Caco-2 (cell line): ENCODE measurements around the gene RAB43. TPM values are rescaled to one million over a fixed set of nuclear protein-coding genes. Genes with fewer than 3 reads are reported as not detected.
"Not testable (repeated sequence)": the region's sequence is repeated elsewhere in the genome, so short reads cannot be mapped to it uniquely, and the experiment has no call there.

Experiments used
- BruUV-seq: library from RNA; stranded (reverse); fragments of 400-500 nt; replicated peaks from 2 replicates; lab custom pipeline; 2021; lab: Mats Ljungman, UMichigan
- CTCF ChIA-PET: fragments of 300-600 bp; sonication (Branson Sonifier 250); formaldehyde crosslinking; loops from one replicate; lab custom pipeline; 2022; ENCODE audit warnings: antibody characterized with exemption; lab: Charles Lee
- POLR2A ChIA-PET: fragments of 300-600 bp; sonication (Branson Sonifier 250); formaldehyde crosslinking; loops from one replicate; lab custom pipeline; 2022; ENCODE audit warnings: antibody characterized with exemption; lab: Charles Lee
- DNase-seq, 2 experiments: peaks; one replicate each; pipeline versions ENCODE4 v3.0.0 to v3.0.0-alpha.2; 2020 to 2022
- H3K27me3 ChIP-seq: replicated peaks from 2 replicates; pipeline ENCODE4 v1.6.0; 2011; ENCODE audit warnings: low read length; ENCODE audit not compliant: control insufficient read depth, insufficient read depth
- H3K36me3 ChIP-seq: 2 replicates; pipeline ENCODE4 v1.5.1; 2011; ENCODE audit warnings: low read length; ENCODE audit not compliant: control insufficient read depth, insufficient read depth
- H3K4me1 ChIP-seq: fragments of 250-450 bp; sonication (Bioruptor Pico); 2 replicates; pipeline ENCODE4 v1.5.1; 2020; ENCODE audit warnings: mild to moderate bottlenecking
- H3K4me3 ChIP-seq: 2 replicates; pipeline ENCODE4 v1.5.1; 2011; ENCODE audit warnings: low read depth, mild to moderate bottlenecking, control low read depth, low read length
- H3K9me3 ChIP-seq: fragments of 250-450 bp; sonication (Bioruptor Pico); 2 replicates; pipeline ENCODE4 v1.5.1; 2020; ENCODE audit warnings: mild to moderate bottlenecking, moderate library complexity
- H3K27ac Mint-ChIP-seq: one replicate; pipeline ENCODE4 v1.8.0; 2022; ENCODE audit warnings: mixed read lengths; ENCODE audit not compliant: unreplicated experiment
- H3K27me3 Mint-ChIP-seq: one replicate; pipeline ENCODE4 v1.8.0; 2022; ENCODE audit warnings: mixed read lengths; ENCODE audit not compliant: insufficient read depth, unreplicated experiment
- H3K36me3 Mint-ChIP-seq: one replicate; pipeline ENCODE4 v1.8.0; 2022; ENCODE audit warnings: mild to moderate bottlenecking, mixed read lengths; ENCODE audit not compliant: insufficient read depth, unreplicated experiment
- H3K4me1 Mint-ChIP-seq: one replicate; pipeline ENCODE4 v1.8.0; 2022; ENCODE audit warnings: low read depth, mixed read lengths; ENCODE audit not compliant: unreplicated experiment
- H3K4me3 Mint-ChIP-seq: one replicate; pipeline ENCODE4 v1.8.0; 2022; ENCODE audit warnings: mild to moderate bottlenecking, moderate library complexity, mixed read lengths; ENCODE audit not compliant: unreplicated experiment
- H3K9me3 Mint-ChIP-seq: one replicate; pipeline ENCODE4 v1.8.0; 2022; ENCODE audit warnings: mixed read lengths; ENCODE audit not compliant: unreplicated experiment
- intact Hi-C: fragments of 100-400 bp; cut with micrococcal nuclease; formaldehyde crosslinking; loops from one replicate; pipeline ENCODE4 v1.10.0; 2022; ENCODE audit not compliant: unreplicated experiment
- total RNA-seq: library from RNA; stranded (reverse); gene quantifications from 2 replicates; pipeline ENCODE4 v1.2.3, GENCODE V29; 2022
- TF ChIP-seq, protein P1 (sequence below), 2 experiments: fragments of 200-600 bp in 1 of 2; IDR thresholded peaks; 1 replicate in 1 of 2; 2 replicates in 1 of 2; pipeline versions ENCODE4 v1.5.1 to v1.8.0; 2011 to 2022; ENCODE audit warnings: antibody characterized with exemption in 1 of 2, control low read depth in 1 of 2, inconsistent platforms in 1 of 2, low read depth in 1 of 2, low read length in 1 of 2, mild to moderate bottlenecking in 1 of 2, moderate library complexity in 1 of 2; ENCODE audit not compliant: insufficient read depth in 1 of 2, severe bottlenecking in 1 of 2, unreplicated experiment in 1 of 2

RAB43 gene
- total RNA-seq, 1 experiment from 2014 or later = 12.3 TPM

DNA sequence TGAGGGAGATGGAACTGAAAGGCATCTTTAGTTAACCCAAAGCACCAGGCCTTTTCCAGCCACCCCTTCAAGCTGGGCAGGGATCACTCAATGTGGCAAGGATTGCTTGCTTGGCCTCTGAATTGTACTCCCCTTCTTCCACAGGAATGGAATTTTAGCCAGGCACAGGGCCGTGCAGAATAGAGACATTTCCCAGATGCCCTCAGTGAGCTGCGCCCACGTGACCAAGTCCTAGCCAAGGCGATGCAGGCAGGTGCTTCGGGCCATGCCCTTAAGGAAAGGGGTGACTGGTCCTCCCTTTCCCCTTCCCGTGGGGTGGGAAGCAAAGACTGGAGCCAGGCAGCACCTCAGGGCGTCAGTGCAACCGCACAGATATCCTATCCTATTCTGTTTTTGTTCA lies 43.1 kb downstream of the RAB43 start:
- no peaks in the 10 kb centered on the region for H3K36me3 Mint-ChIP-seq
- Histone ChIP-seq H3K36me3 (no peaks in the 10 kb centered on the region), H3K4me1 (no peaks in the 10 kb centered on the region), H3K27me3 (no peaks in the 10 kb centered on the region), H3K4me3 (no peak overlapping the region), H3K9me3 (no peaks in the 10 kb centered on the region)
- no peak overlapping the region for H3K4me3 Mint-ChIP-seq
- no peaks in the 10 kb centered on the region for H3K27me3 Mint-ChIP-seq
- intact Hi-C loops = no loop called here
- TF ChIP-seq, protein P1, sequence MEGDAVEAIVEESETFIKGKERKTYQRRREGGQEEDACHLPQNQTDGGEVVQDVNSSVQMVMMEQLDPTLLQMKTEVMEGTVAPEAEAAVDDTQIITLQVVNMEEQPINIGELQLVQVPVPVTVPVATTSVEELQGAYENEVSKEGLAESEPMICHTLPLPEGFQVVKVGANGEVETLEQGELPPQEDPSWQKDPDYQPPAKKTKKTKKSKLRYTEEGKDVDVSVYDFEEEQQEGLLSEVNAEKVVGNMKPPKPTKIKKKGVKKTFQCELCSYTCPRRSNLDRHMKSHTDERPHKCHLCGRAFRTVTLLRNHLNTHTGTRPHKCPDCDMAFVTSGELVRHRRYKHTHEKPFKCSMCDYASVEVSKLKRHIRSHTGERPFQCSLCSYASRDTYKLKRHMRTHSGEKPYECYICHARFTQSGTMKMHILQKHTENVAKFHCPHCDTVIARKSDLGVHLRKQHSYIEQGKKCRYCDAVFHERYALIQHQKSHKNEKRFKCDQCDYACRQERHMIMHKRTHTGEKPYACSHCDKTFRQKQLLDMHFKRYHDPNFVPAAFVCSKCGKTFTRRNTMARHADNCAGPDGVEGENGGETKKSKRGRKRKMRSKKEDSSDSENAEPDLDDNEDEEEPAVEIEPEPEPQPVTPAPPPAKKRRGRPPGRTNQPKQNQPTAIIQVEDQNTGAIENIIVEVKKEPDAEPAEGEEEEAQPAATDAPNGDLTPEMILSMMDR (IDR thresholded peaks at IDR 0.05; ENCODE audit: insufficient read depth in 1 of 2, low read depth in 1 of 2, low read length in 1 of 2, severe bottlenecking in 1 of 2, unreplicated experiment in 1 of 2) = no peak
- POLR2A ChIA-PET = no interaction called here
- H3K9me3 Mint-ChIP-seq = no peaks in the 10 kb centered on the region
- no TSS peak for BruUV-seq
- H3K27ac Mint-ChIP-seq = no peak overlapping the region
- CTCF ChIA-PET = interaction anchor here (1.0 kb wide), 1 partner anchor 109 kb away, joined by 4 read pairs; no protein-coding TSS in a partner anchor
- H3K4me1 Mint-ChIP-seq = no peaks in the 10 kb centered on the region
- no peak for DNase-seq

DNA sequence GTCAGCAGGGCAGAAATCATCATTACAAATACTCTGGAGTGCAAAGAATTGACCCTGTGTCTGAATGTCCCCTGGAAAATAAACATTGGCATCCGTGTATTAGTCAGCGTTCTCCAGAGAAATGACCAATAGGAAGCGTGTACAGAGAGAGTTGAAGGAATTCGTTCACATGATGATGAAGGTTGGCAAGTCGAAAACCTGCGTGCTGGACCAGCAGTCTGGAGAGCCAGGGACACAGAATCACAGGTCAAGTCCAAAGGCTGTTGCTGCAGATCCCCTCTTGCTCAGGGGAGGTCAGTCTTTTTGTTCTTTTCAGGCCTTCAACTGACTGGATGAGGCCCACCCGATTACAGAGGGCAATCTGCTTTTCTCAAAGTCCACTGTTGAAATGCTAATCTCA lies 44.4 kb downstream of the RAB43 start:
- Mint-ChIP-seq H3K27me3 (no peaks in the 10 kb centered on the region), H3K4me3 (no peak overlapping the region), H3K36me3 (no peaks in the 10 kb centered on the region), H3K9me3 (no peaks in the 10 kb centered on the region), H3K4me1 (no peaks in the 10 kb centered on the region), H3K27ac (no peak overlapping the region)
- CTCF ChIA-PET = no interaction called here
- POLR2A ChIA-PET = no interaction called here
- no peak for DNase-seq
- Histone ChIP-seq H3K27me3 (no peaks in the 10 kb centered on the region), H3K4me1 (no peaks in the 10 kb centered on the region), H3K9me3 (no peaks in the 10 kb centered on the region), H3K4me3 (no peak overlapping the region), H3K36me3 (no peaks in the 10 kb centered on the region)
- no TSS peak for BruUV-seq
- TF ChIP-seq, protein P1 (IDR thresholded peaks at IDR 0.05; ENCODE audit: insufficient read depth in 1 of 2, low read depth in 1 of 2, low read length in 1 of 2, severe bottlenecking in 1 of 2, unreplicated experiment in 1 of 2) = no peak
- intact Hi-C loops = no loop called here

DNA sequence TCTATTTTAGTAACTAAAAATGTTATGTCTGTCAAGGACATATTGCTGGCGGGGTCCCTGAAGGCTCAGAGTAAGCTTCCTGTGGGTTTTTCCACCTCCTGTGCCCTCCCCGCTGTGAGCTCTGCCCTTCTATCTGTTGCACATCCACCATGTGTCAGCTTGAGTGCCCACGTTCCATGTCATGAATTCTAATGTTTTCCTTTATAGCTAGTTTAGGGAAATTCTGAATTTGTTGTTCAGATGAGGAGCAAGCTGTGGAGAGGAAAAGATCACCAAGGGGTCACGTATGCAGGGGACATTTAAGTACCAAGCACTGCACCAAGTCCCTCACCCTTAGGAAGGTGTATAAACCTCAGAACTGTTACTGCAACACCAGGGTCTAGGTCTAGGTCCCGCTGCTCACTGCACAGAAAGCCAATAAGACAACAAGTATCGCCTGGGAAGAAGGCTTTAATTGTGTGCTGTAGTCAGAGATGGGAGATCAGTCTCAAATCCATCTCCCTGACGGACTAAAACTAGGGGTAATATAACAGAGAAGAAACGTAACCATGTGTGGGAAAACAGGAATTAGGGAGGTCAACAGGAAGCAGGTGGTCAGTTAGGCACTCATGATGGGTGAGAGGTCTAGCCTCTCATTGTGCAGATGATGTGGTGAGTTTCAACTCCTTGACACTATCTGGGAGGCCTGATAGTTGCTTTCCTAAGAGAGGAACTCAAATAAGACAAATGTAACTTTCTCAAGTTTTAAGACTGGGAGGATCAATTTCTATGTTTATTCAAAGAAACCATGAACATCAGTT lies 51.3 kb downstream of the RAB43 start:
- H3K9me3 ChIP-seq = no peaks in the 10 kb centered on the region
- Mint-ChIP-seq H3K9me3 (no peaks in the 10 kb centered on the region), H3K36me3 (no peaks in the 10 kb centered on the region), H3K4me3 (no peak overlapping the region), H3K4me1 (no peaks in the 10 kb centered on the region), H3K27ac (no peak overlapping the region), H3K27me3 (no peaks in the 10 kb centered on the region)
- intact Hi-C loops = no loop called here
- no peak for DNase-seq
- H3K4me1 ChIP-seq = no peaks in the 10 kb centered on the region
- CTCF ChIA-PET = interaction anchor here (1.2 kb wide), 1 partner anchor 17 kb away, joined by 3 read pairs; no protein-coding TSS in a partner anchor
- BruUV-seq = no TSS peak
- POLR2A ChIA-PET = interaction anchor here (1.6 kb wide), 1 partner anchor 17 kb away, joined by 4 read pairs; no protein-coding TSS in a partner anchor
- no peak overlapping the region for H3K4me3 ChIP-seq
- TF ChIP-seq, protein P1 (IDR thresholded peaks at IDR 0.05; ENCODE audit: insufficient read depth in 1 of 2, low read depth in 1 of 2, low read length in 1 of 2, severe bottlenecking in 1 of 2, unreplicated experiment in 1 of 2) = no peak
- no peaks in the 10 kb centered on the region for H3K36me3 ChIP-seq
- H3K27me3 ChIP-seq = no peaks in the 10 kb centered on the region

DNA sequence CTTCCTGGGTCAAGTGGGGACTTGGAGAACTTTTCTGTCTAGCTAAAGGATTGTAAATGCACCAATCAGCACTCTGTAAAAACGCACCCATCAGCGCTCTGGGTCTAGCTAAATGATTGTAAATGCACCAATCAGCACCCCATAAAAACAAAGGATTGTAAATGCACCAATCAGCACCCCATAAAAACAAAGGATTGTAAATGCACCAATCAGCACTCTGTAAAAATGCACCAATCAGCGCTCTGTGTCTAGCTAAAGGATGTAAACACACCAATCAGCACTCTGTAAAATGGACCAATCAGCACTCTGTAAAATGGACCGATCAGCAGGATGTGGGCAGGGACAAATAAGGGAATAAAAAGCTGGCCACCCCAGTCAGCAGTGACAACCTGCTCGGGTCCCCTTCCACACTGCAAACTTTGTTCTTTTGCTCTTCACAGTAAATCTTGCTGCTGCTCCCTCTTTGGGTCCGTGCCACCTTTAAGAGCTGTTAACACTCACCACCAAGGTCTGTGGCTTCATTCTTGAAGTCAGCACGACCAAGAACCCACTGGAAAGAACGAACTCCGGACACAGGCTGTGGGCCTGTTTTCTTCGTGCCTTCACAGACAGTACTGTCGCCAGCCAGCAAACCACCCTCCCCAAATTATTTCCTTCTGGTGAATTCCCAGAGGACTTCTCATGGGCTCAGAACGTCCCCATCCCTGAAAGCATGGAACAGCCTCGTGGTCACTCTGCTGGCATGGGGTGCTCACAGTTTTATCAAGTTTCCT lies 52.1 kb downstream of the RAB43 start:
- intact Hi-C loops, H3K27me3 Mint-ChIP-seq, H3K27ac Mint-ChIP-seq, H3K4me1 Mint-ChIP-seq, DNase-seq, H3K9me3 ChIP-seq, H3K4me1 ChIP-seq, H3K4me3 Mint-ChIP-seq, H3K4me3 ChIP-seq, H3K36me3 ChIP-seq, H3K27me3 ChIP-seq, BruUV-seq, H3K9me3 Mint-ChIP-seq, H3K36me3 Mint-ChIP-seq: not testable (repeated sequence)
- POLR2A ChIA-PET = interaction anchor here (1.6 kb wide), 1 partner anchor 16 kb away, joined by 4 read pairs; no protein-coding TSS in a partner anchor
- CTCF ChIA-PET = interaction anchor here (1.2 kb wide), 1 partner anchor 16 kb away, joined by 3 read pairs; no protein-coding TSS in a partner anchor
